WTC11 (cell line): ENCODE data around the gene SORCS2. TPM values are rescaled to one million over a fixed set of nuclear protein-coding genes. Genes with fewer than 3 reads are reported as not detected.

Experiments
- ATAC-seq: fragments of 200-7000 bp; cut with Tn5 transposase; 2 replicates; pipeline ENCODE4 v1.10.0; 2021; ENCODE audit warnings: mild to moderate bottlenecking, moderate library complexity
- CTCF ChIA-PET: fragments of 300-600 bp; sonication (Branson Sonifier 250); formaldehyde crosslinking; loops from one replicate; lab custom pipeline; 2021; ENCODE audit warnings: antibody characterized with exemption; lab: Charles Lee
- POLR2A ChIA-PET: fragments of 350-600 bp; sonication (Branson Sonifier 250); formaldehyde crosslinking; loops from one replicate; lab custom pipeline; 2021; ENCODE audit warnings: antibody characterized with exemption; lab: Charles Lee
- DNase-seq: peaks from one replicate; pipeline ENCODE4 v3.0.0; 2021; ENCODE audit warnings: low spot score
- H3K27ac Mint-ChIP-seq: 2 replicates; pipeline ENCODE4 v1.8.0; 2021; ENCODE audit warnings: mixed read lengths
- H3K27me3 Mint-ChIP-seq: 2 replicates; pipeline ENCODE4 v1.8.0; 2021; ENCODE audit warnings: low read depth, mild to moderate bottlenecking, moderate library complexity, mixed read lengths
- H3K36me3 Mint-ChIP-seq: 2 replicates; pipeline ENCODE4 v1.8.0; 2021; ENCODE audit warnings: mixed read lengths
- H3K4me1 Mint-ChIP-seq: 2 replicates; pipeline ENCODE4 v1.8.0; 2022; ENCODE audit warnings: mixed read lengths
- H3K4me3 Mint-ChIP-seq: 2 replicates; pipeline ENCODE4 v1.8.0; 2021; ENCODE audit warnings: mild to moderate bottlenecking, moderate library complexity, mixed read lengths
- H3K9me3 Mint-ChIP-seq: 2 replicates; pipeline ENCODE4 v1.8.0; 2021; ENCODE audit warnings: mixed read lengths
- CBFB ChIP-seq: sonication (generic); formaldehyde crosslinking; IDR thresholded peaks from 2 replicates; pipeline ENCODE4 v1.8.1; 2022; ENCODE audit warnings: mild to moderate bottlenecking, low read depth, missing genetic modification reagents
- CREB1 ChIP-seq: sonication (generic); formaldehyde crosslinking; IDR thresholded peaks from 2 replicates; pipeline ENCODE4 v1.8.0; 2023; ENCODE audit warnings: mild to moderate bottlenecking, missing genetic modification reagents
- EMX1 ChIP-seq: fragments of 250-450 bp; sonication (Bioruptor Pico); IDR thresholded peaks from 2 replicates; pipeline ENCODE4 v1.8.0; 2021; ENCODE audit warnings: mild to moderate bottlenecking
- GTF2I ChIP-seq: fragments of 250-450 bp; sonication (Bioruptor Pico); conservative IDR thresholded peaks from 2 replicates; pipeline ENCODE4 v1.4.0; 2021; ENCODE audit warnings: mild to moderate bottlenecking
- HMGXB4 ChIP-seq: sonication (generic); formaldehyde crosslinking; IDR thresholded peaks from 2 replicates; pipeline ENCODE4 v1.8.1; 2023; ENCODE audit warnings: mild to moderate bottlenecking, moderate library complexity, missing genetic modification reagents
- IRF2 ChIP-seq: sonication (generic); formaldehyde crosslinking; IDR thresholded peaks from 2 replicates; pipeline ENCODE4 v1.8.0; 2022; ENCODE audit warnings: low read depth, missing genetic modification reagents, borderline replicate concordance
- JAZF1 ChIP-seq: fragments of 250-450 bp; sonication (Bioruptor Pico); IDR thresholded peaks from 2 replicates; pipeline ENCODE4 v1.9.0; 2021; ENCODE audit warnings: moderate library complexity, mild to moderate bottlenecking, inconsistent platforms
- MAX ChIP-seq: sonication (generic); formaldehyde crosslinking; IDR thresholded peaks from 2 replicates; pipeline ENCODE4 v1.8.0; 2022; ENCODE audit warnings: mild to moderate bottlenecking, missing genetic modification reagents
- OVOL2 ChIP-seq: fragments of 250-450 bp; sonication (Bioruptor Pico); IDR thresholded peaks from 2 replicates; pipeline ENCODE4 v1.9.0; 2021; ENCODE audit warnings: mild to moderate bottlenecking, borderline replicate concordance
- PRDM15 ChIP-seq: sonication (generic); formaldehyde crosslinking; IDR thresholded peaks from 2 replicates; pipeline ENCODE4 v1.8.0; 2022; ENCODE audit warnings: missing genetic modification reagents
- PRRX2 ChIP-seq: fragments of 250-450 bp; sonication (Bioruptor Pico); IDR thresholded peaks from 2 replicates; pipeline ENCODE4 v1.8.0; 2021; ENCODE audit warnings: mild to moderate bottlenecking
- SP1 ChIP-seq: sonication (generic); formaldehyde crosslinking; conservative IDR thresholded peaks from 2 replicates; pipeline ENCODE4 v1.8.1; 2022; ENCODE audit warnings: missing genetic modification reagents
- TEAD1 ChIP-seq: sonication (generic); formaldehyde crosslinking; IDR thresholded peaks from 2 replicates; pipeline ENCODE4 v1.8.0; 2022; ENCODE audit warnings: mild to moderate bottlenecking, missing genetic modification reagents
- TP53 ChIP-seq: sonication (generic); formaldehyde crosslinking; IDR thresholded peaks from 2 replicates; pipeline ENCODE4 v1.8.1; 2023; ENCODE audit warnings: mild to moderate bottlenecking, missing genetic modification reagents
- USF2 ChIP-seq: sonication (generic); formaldehyde crosslinking; IDR thresholded peaks from 2 replicates; pipeline ENCODE4 v1.8.1; 2023; ENCODE audit warnings: mild to moderate bottlenecking, missing genetic modification reagents, moderate library complexity
- ZNF138 ChIP-seq: sonication (generic); formaldehyde crosslinking; conservative IDR thresholded peaks from 2 replicates; pipeline ENCODE4 v1.8.1; 2022; ENCODE audit warnings: mild to moderate bottlenecking, moderate library complexity, missing genetic modification reagents
- ZNF263 ChIP-seq: sonication (generic); formaldehyde crosslinking; IDR thresholded peaks from 2 replicates; pipeline ENCODE4 v1.8.1; 2022; ENCODE audit warnings: low read depth, mild to moderate bottlenecking, moderate library complexity, missing genetic modification reagents
- ZNF281 ChIP-seq: sonication (generic); formaldehyde crosslinking; IDR thresholded peaks from 2 replicates; pipeline ENCODE4 v1.8.0; 2023; ENCODE audit warnings: mild to moderate bottlenecking, missing genetic modification reagents
- ZNF317 ChIP-seq: sonication (generic); formaldehyde crosslinking; IDR thresholded peaks from 2 replicates; pipeline ENCODE4 v1.8.1; 2023; ENCODE audit warnings: low read depth, mild to moderate bottlenecking, moderate library complexity, missing genetic modification reagents, borderline replicate concordance
- ZNF416 ChIP-seq: fragments of 250-450 bp; sonication (Bioruptor Pico); IDR thresholded peaks from 2 replicates; pipeline ENCODE4 v1.9.0; 2021; ENCODE audit warnings: mild to moderate bottlenecking, inconsistent platforms
- ZNF423 ChIP-seq: fragments of 250-450 bp; sonication (Bioruptor Pico); IDR thresholded peaks from 2 replicates; pipeline ENCODE4 v2.1.2; 2022; ENCODE audit warnings: mild to moderate bottlenecking, moderate library complexity
- total RNA-seq: library from RNA; stranded (reverse); gene quantifications from 3 replicates; pipeline ENCODE4 v1.2.3, GENCODE V29; 2021

The SORCS2 gene
- total RNA-seq, 1 experiment from 2014 or later, result 6.6 TPM

GRCh38 chr4:7549866-7550265, 357.5 kb downstream of the SORCS2 start (continued):
- TF ChIP-seq ZNF138 (CRISPR knock-in tag) (no peak), PRDM15 (CRISPR knock-in tag) (no peak)
- TF ChIP-seq, all 79 proteins: peak for 0

- no peaks in the 10 kb centered on the region for H3K4me1 Mint-ChIP-seq
- no peak for DNase-seq
- ChIA-PET CTCF (interaction anchor here (0.5 to 0.8 kb wide), 2 partner anchors 12 to 98 kb away, joined by 3 read pairs; no protein-coding TSS in a partner anchor), POLR2A (no interaction called here)
- peaks cover 8% of the 10 kb centered on the region for H3K27me3 Mint-ChIP-seq
- no peak overlapping the region for H3K4me3 Mint-ChIP-seq
- H3K9me3 Mint-ChIP-seq, result peaks cover 50% of the 10 kb centered on the region
- no peak overlapping the region for H3K27ac Mint-ChIP-seq
- TF ChIP-seq ZNF423, result no peak
- no peak for TF ChIP-seq JAZF1 (CRISPR knock-in tag)
- no peak for TF ChIP-seq CREB1
- TF ChIP-seq IRF2 (CRISPR knock-in tag), result no peak
- ATAC-seq, result no peak
- peaks cover 16% of the 10 kb centered on the region for H3K36me3 Mint-ChIP-seq
These were observed 360.1 kb downstream of the SORCS2 start for GRCh38 chr4:7552466-7552865.

- DNase-seq (no peak), ATAC-seq (no peak)
- no peak for TF ChIP-seq ZNF263
- no peak for TF ChIP-seq SP1
- no peak for TF ChIP-seq PRRX2 (CRISPR knock-in tag)
- ChIA-PET CTCF (interaction anchor here (0.5 to 1.4 kb wide), 2 partner anchors 13 to 93 kb away, joined by 3 to 4 read pairs; no protein-coding TSS in a partner anchor), POLR2A (no interaction called here)
- no peaks in the 10 kb centered on the region for H3K4me1 Mint-ChIP-seq
- H3K9me3 Mint-ChIP-seq, result peaks cover 53% of the 10 kb centered on the region
- H3K27me3 Mint-ChIP-seq, result peaks cover 8% of the 10 kb centered on the region
- peaks cover 16% of the 10 kb centered on the region for H3K36me3 Mint-ChIP-seq
- no peak overlapping the region for H3K4me3 Mint-ChIP-seq
- H3K27ac Mint-ChIP-seq, result no peak overlapping the region
These were observed 360.9 kb downstream of the SORCS2 start for GRCh38 chr4:7553280-7553679.

GRCh38 chr4:7554905-7555304, 362.6 kb downstream of the SORCS2 start:
- Mint-ChIP-seq H3K4me3 (no peak overlapping the region), H3K4me1 (no peaks in the 10 kb centered on the region), H3K36me3 (peaks cover 16% of the 10 kb centered on the region), H3K27ac (no peak overlapping the region), H3K9me3 (peaks cover 53% of the 10 kb centered on the region), H3K27me3 (peaks cover 8% of the 10 kb centered on the region)
- DNase-seq (no peak), ATAC-seq (peak; percentile 86)
- ChIA-PET CTCF (interaction anchor here (1.2 to 2.3 kb wide), 2 partner anchors 9 to 96 kb away, joined by 4 to 9 read pairs; no protein-coding TSS in a partner anchor), POLR2A (no interaction called here)
- no peak for TF ChIP-seq MAX (CRISPR knock-in tag)
- no peak for TF ChIP-seq TEAD1
- no peak for TF ChIP-seq USF2 (CRISPR knock-in tag)
- TF ChIP-seq HMGXB4 (CRISPR knock-in tag), result no peak
- TF ChIP-seq ZNF416 (CRISPR knock-in tag), result no peak
- no peak for TF ChIP-seq ZNF423
- no peak for TF ChIP-seq PRRX2 (CRISPR knock-in tag)
- no peak for TF ChIP-seq GTF2I
- no peak for TF ChIP-seq EMX1
- no peak for TF ChIP-seq ZNF281 (CRISPR knock-in tag)
- TF ChIP-seq CBFB, result no peak
- no peak for TF ChIP-seq OVOL2 (CRISPR knock-in tag)
- TF ChIP-seq TP53, result no peak
- TF ChIP-seq ZNF317, result no peak
